ENCODE measurements around the gene MGAT4A. TPM values are rescaled to one million over a fixed set of nuclear protein-coding genes. Genes with fewer than 3 reads are reported as not detected.
"Not testable (repeated sequence)": the region's sequence is repeated elsewhere in the genome, so short reads cannot be mapped to it uniquely, and the experiment has no call there.

Gene MGAT4A
- total RNA-seq, 3 donors from 2014 or later (not counting 1 experiment from before 2014, with no cell fraction given): 91.6 to 114 (median 96.4) TPM

GRCh38 chr2:98729652-98730051, 1.3 kb downstream of the MGAT4A start:
- Mint-ChIP-seq H3K27me3 (ENCODE audit: low read depth in 2 of 2) (no peaks in the 10 kb centered on the region), H3K36me3 (no peaks in the 10 kb centered on the region), H3K9me3 (no peaks in the 10 kb centered on the region), H3K4me3 (peak overlapping the region; percentile 89), H3K4me1 (peaks cover 64 to 68% of the 10 kb centered on the region in 2 donors), H3K27ac (peak overlapping the region; percentile 74 to 76)
- TF ChIP-seq, protein P1, sequence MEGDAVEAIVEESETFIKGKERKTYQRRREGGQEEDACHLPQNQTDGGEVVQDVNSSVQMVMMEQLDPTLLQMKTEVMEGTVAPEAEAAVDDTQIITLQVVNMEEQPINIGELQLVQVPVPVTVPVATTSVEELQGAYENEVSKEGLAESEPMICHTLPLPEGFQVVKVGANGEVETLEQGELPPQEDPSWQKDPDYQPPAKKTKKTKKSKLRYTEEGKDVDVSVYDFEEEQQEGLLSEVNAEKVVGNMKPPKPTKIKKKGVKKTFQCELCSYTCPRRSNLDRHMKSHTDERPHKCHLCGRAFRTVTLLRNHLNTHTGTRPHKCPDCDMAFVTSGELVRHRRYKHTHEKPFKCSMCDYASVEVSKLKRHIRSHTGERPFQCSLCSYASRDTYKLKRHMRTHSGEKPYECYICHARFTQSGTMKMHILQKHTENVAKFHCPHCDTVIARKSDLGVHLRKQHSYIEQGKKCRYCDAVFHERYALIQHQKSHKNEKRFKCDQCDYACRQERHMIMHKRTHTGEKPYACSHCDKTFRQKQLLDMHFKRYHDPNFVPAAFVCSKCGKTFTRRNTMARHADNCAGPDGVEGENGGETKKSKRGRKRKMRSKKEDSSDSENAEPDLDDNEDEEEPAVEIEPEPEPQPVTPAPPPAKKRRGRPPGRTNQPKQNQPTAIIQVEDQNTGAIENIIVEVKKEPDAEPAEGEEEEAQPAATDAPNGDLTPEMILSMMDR (IDR thresholded peaks at IDR 0.05): no peak
- peaks cover 10% of the 10 kb centered on the region for H3K36me3 ChIP-seq (ENCODE audit: control insufficient read depth, insufficient read depth, low read length)
- ATAC-seq (no peak), DNase-seq (peak in 1 of 2 donors; percentile 49)
- intact Hi-C loops (cut with micrococcal nuclease): loop anchor here (2.0 to 10.0 kb wide), 3 partner anchors 41 to 95 kb away; no protein-coding TSS in a partner anchor
- H3K9me3 ChIP-seq (ENCODE audit: control insufficient read depth, insufficient read depth, low read length): no peaks in the 10 kb centered on the region
- H3K4me1 ChIP-seq (ENCODE audit: control insufficient read depth, insufficient read depth, low read length): peaks cover 22% of the 10 kb centered on the region
- peak overlapping the region; percentile 11 for H3K27ac ChIP-seq (ENCODE audit: low read length)
- peak overlapping the region; percentile 77 for H3K4me3 ChIP-seq (ENCODE audit: low read length)
- no peaks in the 10 kb centered on the region for H3K27me3 ChIP-seq (ENCODE audit: control insufficient read depth, insufficient read depth, low read length)
- WGBS (ENCODE audit: insufficient coverage): 43% methylated on average over 9 of the region's 10 CpGs

DNA sequence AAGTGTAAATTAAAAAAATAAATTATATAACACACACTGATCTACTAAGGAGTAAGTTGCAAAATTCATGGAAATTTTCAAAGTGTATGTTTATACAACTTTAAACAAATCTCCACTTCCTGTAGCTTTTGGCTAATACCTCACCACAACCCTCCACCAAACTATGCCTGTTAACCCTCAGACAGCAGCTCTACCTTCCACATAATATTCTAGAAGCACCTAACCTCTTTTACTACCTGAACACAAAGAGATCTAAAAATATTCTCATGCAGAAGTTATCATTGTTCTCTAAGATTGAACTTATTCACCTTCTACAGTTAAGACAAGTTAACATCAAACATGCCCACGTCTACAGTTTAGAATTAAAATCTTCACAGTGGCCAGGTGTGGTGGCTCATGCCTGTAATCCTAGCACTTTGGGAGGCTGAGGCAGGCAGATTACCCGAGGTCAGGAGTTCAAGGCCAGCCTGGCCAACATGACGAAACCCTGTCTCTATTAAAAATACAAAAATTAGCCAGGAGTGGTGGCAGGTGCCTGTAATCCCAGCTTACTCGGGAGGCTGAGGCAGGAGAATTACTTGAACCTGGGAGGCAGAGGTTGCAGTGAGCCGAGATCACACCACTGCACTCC, 2.7 kb downstream of the MGAT4A start:
- H3K9me3 Mint-ChIP-seq; H3K36me3 Mint-ChIP-seq; H3K9me3 ChIP-seq (ENCODE audit: control insufficient read depth, insufficient read depth, low read length); H3K4me3 ChIP-seq (ENCODE audit: low read length); H3K27me3 ChIP-seq (ENCODE audit: control insufficient read depth, insufficient read depth, low read length); ATAC-seq; intact Hi-C loops (cut with micrococcal nuclease); H3K27ac ChIP-seq (ENCODE audit: low read length); H3K36me3 ChIP-seq (ENCODE audit: control insufficient read depth, insufficient read depth, low read length); H3K27me3 Mint-ChIP-seq (ENCODE audit: low read depth in 2 of 2): not testable (repeated sequence)
- Mint-ChIP-seq H3K4me1 (peaks cover 63 to 79% of the 10 kb centered on the region in 2 donors), H3K27ac (peak overlapping the region; percentile 60 to 74), H3K4me3 (peak overlapping the region; percentile 89)
- 75% methylated on average over 5 of the region's 5 CpGs for WGBS (ENCODE audit: insufficient coverage)
- H3K4me1 ChIP-seq (ENCODE audit: control insufficient read depth, insufficient read depth, low read length): peaks cover 22% of the 10 kb centered on the region
- peak in 1 of 2 donors; percentile 56 for DNase-seq

- Mint-ChIP-seq H3K4me3 (peak overlapping the region; percentile 89), H3K9me3 (no peaks in the 10 kb centered on the region), H3K27me3 (ENCODE audit: low read depth in 2 of 2) (no peaks in the 10 kb centered on the region), H3K27ac (peak overlapping the region; percentile 60 to 74), H3K4me1 (peaks cover 62 to 79% of the 10 kb centered on the region in 2 donors), H3K36me3 (peaks cover 6% of the 10 kb centered on the region)
- Histone ChIP-seq H3K27ac (ENCODE audit: low read length) (peak overlapping the region; percentile 26), H3K9me3 (ENCODE audit: control insufficient read depth, insufficient read depth, low read length) (no peaks in the 10 kb centered on the region), H3K36me3 (ENCODE audit: control insufficient read depth, insufficient read depth, low read length) (peaks cover 12% of the 10 kb centered on the region), H3K27me3 (ENCODE audit: control insufficient read depth, insufficient read depth, low read length) (no peaks in the 10 kb centered on the region), H3K4me3 (ENCODE audit: low read length) (no peak overlapping the region), H3K4me1 (ENCODE audit: control insufficient read depth, insufficient read depth, low read length) (peaks cover 22% of the 10 kb centered on the region)
- ATAC-seq (no peak), DNase-seq (peak in 1 of 2 donors; percentile 27)
- WGBS (ENCODE audit: insufficient coverage): 38% methylated on average over 5 of the region's 5 CpGs
- TF ChIP-seq, protein P1 (IDR thresholded peaks at IDR 0.05): no peak
- intact Hi-C loops (cut with micrococcal nuclease): no loop called here
These were observed 3.4 kb downstream of the MGAT4A start for GRCh38 chr2:98727369-98728087.

DNA sequence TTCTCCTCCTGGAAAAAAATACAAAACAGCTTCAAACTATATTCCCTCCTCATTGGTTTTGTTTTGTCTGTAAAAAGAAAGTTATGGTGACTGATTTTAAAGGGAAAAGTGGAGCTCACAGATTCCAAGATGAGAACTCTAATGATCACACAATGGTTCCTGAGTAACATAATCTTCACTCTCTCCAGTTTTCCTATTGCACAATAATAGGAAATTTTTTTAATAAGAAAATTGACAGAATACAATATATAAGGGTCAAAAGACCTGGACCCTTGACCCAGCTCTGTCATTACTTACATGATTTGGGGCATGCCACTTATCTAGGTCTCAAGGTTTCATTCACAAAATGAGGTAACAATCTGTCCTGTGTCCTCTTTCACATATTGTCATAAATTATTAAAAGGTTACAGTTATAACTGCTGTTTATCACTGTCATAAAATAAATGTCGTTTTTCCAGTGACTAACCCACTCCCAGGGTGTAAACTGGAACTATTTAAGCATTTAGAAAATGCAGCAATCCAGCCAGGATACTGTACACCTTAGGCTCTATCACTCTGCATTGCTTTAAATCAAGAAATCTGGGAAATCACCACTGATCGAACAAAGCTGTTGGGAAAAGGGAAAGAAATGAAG, 4.1 kb downstream of the MGAT4A start:
- WGBS (ENCODE audit: insufficient coverage): 58% methylated on average over 2 of the region's 2 CpGs
- no peaks in the 10 kb centered on the region for H3K27me3 ChIP-seq (ENCODE audit: control insufficient read depth, insufficient read depth, low read length)
- no peaks in the 10 kb centered on the region for H3K9me3 ChIP-seq (ENCODE audit: control insufficient read depth, insufficient read depth, low read length)
- peak overlapping the region; percentile 22 for H3K27ac ChIP-seq (ENCODE audit: low read length)
- H3K36me3 ChIP-seq (ENCODE audit: control insufficient read depth, insufficient read depth, low read length): peaks cover 12% of the 10 kb centered on the region
- DNase-seq (no peak), ATAC-seq (no peak)
- peaks cover 6% of the 10 kb centered on the region for H3K36me3 Mint-ChIP-seq
- H3K4me3 ChIP-seq (ENCODE audit: low read length): no peak overlapping the region
- intact Hi-C loops (cut with micrococcal nuclease): no loop called here
- H3K27me3 Mint-ChIP-seq (ENCODE audit: low read depth in 2 of 2): no peaks in the 10 kb centered on the region
- peaks cover 62 to 73% of the 10 kb centered on the region in 2 donors for H3K4me1 Mint-ChIP-seq
- peak overlapping the region; percentile 60 to 74 for H3K27ac Mint-ChIP-seq
- H3K4me1 ChIP-seq (ENCODE audit: control insufficient read depth, insufficient read depth, low read length): peaks cover 16% of the 10 kb centered on the region
- TF ChIP-seq, protein P1 (IDR thresholded peaks at IDR 0.05): no peak
- H3K4me3 Mint-ChIP-seq: peak overlapping the region; percentile 2
- H3K9me3 Mint-ChIP-seq: no peaks in the 10 kb centered on the region

Data from natural killer cell (primary cell).